ENCODE data around the gene SLC17A9. TPM values are rescaled to one million over a fixed set of nuclear protein-coding genes. Genes with fewer than 3 reads are reported as not detected.

The SLC17A9 gene
- total RNA-seq, 6 experiments from 2014 or later = 32.8 to 47.0 (median 35.7) TPM

DNA sequence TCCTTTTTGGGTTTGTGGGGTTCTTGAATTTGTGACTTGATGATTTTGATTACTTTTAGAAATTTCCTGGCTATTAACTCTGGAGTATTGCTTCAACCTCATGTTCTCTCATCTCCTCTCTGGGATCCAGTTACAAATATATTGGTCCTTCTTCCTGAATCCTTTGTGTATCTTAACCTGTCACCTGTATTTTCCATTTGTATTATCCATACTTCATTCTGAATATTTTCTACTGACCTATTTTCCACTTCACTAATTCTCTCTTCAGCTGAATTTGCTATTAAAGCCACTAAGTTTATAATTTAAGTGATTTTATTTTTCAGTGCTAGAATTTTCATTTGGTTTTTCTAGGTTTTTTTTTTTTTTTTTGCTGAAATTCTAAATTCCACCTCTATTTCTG lies 60.7 kb downstream of the SLC17A9 start:
- peaks cover 18% of the 10 kb centered on the region for H3K9me3 Mint-ChIP-seq
- H3K4me3 Mint-ChIP-seq = no peak overlapping the region
- no peak for DNase-seq
- no peak for TF ChIP-seq CTCF (IDR thresholded peaks at IDR 0.05)
- H3K36me3 Mint-ChIP-seq (ENCODE audit: low read depth) = peaks cover 10% of the 10 kb centered on the region
- H3K4me1 Mint-ChIP-seq (ENCODE audit: low read depth) = peaks cover 14% of the 10 kb centered on the region
- peaks cover 54% of the 10 kb centered on the region for H3K27me3 Mint-ChIP-seq (ENCODE audit: insufficient read depth)
- H3K27ac Mint-ChIP-seq = no peak overlapping the region

- Mint-ChIP-seq H3K4me3 (no peak overlapping the region), H3K4me1 (ENCODE audit: low read depth) (peaks cover 8% of the 10 kb centered on the region), H3K27ac (no peak overlapping the region), H3K9me3 (peaks cover 18% of the 10 kb centered on the region), H3K36me3 (ENCODE audit: low read depth) (peaks cover 10% of the 10 kb centered on the region), H3K27me3 (ENCODE audit: insufficient read depth) (peaks cover 54% of the 10 kb centered on the region)
- no peak for TF ChIP-seq CTCF (IDR thresholded peaks at IDR 0.05)
- DNase-seq = no peak
These were observed 61.8 kb downstream of the SLC17A9 start for GRCh38 chr20:63014287-63014686.

- no peak for DNase-seq
- Mint-ChIP-seq H3K27ac (no peak overlapping the region), H3K4me3 (no peak overlapping the region), H3K9me3 (peaks cover 18% of the 10 kb centered on the region), H3K4me1 (ENCODE audit: low read depth) (peaks cover 8% of the 10 kb centered on the region), H3K27me3 (ENCODE audit: insufficient read depth) (peaks cover 58% of the 10 kb centered on the region), H3K36me3 (ENCODE audit: low read depth) (peaks cover 10% of the 10 kb centered on the region)
- no peak for TF ChIP-seq CTCF (IDR thresholded peaks at IDR 0.05)
These were observed 62.2 kb downstream of the SLC17A9 start for GRCh38 chr20:63014710-63015109.

DNA sequence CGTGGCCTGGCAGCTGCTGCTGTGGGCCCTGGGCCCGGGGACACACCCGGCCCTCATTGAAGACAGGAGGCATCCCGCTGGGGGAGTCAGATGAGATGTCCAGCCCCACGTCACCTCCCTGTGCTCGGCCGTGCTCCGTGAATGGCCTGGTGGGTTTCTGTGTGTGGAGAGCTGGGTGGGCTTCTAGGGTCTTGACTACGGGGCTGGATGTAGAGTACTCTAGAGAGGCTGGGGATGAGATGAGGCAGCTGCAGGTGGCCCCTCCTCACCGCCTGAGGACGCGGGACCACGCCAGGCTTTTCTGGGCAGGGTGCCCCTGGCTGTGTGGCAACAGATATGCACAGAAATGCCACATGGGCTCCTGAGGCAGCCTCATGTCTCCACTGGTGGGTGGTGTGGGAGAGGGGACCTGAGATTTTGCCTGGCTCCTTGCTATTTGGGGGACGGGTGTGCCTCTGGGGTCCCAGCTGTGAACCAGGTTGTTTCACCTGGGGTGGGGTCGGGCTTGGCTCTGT lies 62.7 kb downstream of the SLC17A9 start:
- no peak for TF ChIP-seq CTCF (IDR thresholded peaks at IDR 0.05)
- Mint-ChIP-seq H3K4me3 (no peak overlapping the region), H3K27me3 (ENCODE audit: insufficient read depth) (peaks cover 57% of the 10 kb centered on the region), H3K9me3 (peaks cover 18% of the 10 kb centered on the region), H3K4me1 (ENCODE audit: low read depth) (peaks cover 4% of the 10 kb centered on the region), H3K27ac (no peak overlapping the region), H3K36me3 (ENCODE audit: low read depth) (peaks cover 10% of the 10 kb centered on the region)
- no peak for DNase-seq

GRCh38 chr20:63015662-63016361 lies 63.3 kb downstream of the SLC17A9 start:
- no peak for TF ChIP-seq CTCF (IDR thresholded peaks at IDR 0.05)
- Mint-ChIP-seq H3K9me3 (peaks cover 20% of the 10 kb centered on the region), H3K27ac (no peak overlapping the region), H3K27me3 (ENCODE audit: insufficient read depth) (peaks cover 60% of the 10 kb centered on the region), H3K4me1 (ENCODE audit: low read depth) (no peaks in the 10 kb centered on the region), H3K4me3 (no peak overlapping the region), H3K36me3 (ENCODE audit: low read depth) (peaks cover 15% of the 10 kb centered on the region)
- DNase-seq = no peak
